Measurements from ENCODE around the gene RAB6B.

DNA sequence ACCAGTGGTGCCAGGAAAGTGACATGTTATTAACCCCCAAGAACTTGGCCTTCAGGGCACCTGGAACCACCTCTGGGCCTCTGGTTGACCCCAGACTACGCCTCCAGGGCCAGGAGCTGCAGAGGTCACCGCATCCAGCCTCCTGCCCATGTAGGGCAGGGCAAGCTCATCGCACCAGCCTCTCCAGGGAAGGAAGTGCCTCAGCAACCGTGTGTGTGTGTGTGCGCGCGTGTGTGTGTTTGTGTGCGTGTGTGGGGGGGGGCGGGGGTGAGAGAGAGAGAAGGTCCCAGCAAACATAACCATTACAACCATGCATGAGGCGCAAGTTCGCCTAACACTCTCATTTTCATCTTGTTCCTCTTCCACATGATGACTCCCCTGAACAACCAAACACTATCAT, 31.8 kb downstream of the RAB6B start:
- TF ChIP-seq, protein P1, sequence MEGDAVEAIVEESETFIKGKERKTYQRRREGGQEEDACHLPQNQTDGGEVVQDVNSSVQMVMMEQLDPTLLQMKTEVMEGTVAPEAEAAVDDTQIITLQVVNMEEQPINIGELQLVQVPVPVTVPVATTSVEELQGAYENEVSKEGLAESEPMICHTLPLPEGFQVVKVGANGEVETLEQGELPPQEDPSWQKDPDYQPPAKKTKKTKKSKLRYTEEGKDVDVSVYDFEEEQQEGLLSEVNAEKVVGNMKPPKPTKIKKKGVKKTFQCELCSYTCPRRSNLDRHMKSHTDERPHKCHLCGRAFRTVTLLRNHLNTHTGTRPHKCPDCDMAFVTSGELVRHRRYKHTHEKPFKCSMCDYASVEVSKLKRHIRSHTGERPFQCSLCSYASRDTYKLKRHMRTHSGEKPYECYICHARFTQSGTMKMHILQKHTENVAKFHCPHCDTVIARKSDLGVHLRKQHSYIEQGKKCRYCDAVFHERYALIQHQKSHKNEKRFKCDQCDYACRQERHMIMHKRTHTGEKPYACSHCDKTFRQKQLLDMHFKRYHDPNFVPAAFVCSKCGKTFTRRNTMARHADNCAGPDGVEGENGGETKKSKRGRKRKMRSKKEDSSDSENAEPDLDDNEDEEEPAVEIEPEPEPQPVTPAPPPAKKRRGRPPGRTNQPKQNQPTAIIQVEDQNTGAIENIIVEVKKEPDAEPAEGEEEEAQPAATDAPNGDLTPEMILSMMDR (conservative IDR thresholded peaks at IDR 0.05; ENCODE audit: low read depth, low read length), result no peak
- TF ChIP-seq EZH2 (IDR thresholded peaks at IDR 0.05; ENCODE audit: borderline replicate concordance, low read depth, low read length, poor library complexity, severe bottlenecking), result no peak
